Fibroblast of lung (primary cell): ENCODE measurements around the gene SPAG7.

ENCODE experiments used
- CTCF ChIP-seq, 2 donors: IDR thresholded peaks in 1 of 2; conservative IDR thresholded peaks in 1 of 2; 1 replicate in 1 of 2; 2 replicates in 1 of 2; pipeline ENCODE4 v1.5.1; 2011 to 2012; ENCODE audit warnings: low read length in 2 of 2, control low read depth in 1 of 2, inconsistent platforms in 1 of 2, low read depth in 1 of 2, mild to moderate bottlenecking in 1 of 2
- EZH2 ChIP-seq: IDR thresholded peaks from 2 replicates; pipeline ENCODE4 v1.5.1; 2012; ENCODE audit warnings: low read length, control low read depth, mild to moderate bottlenecking; ENCODE audit errors: missing control alignments

- TF ChIP-seq EZH2, result no peak
- TF ChIP-seq CTCF (conservative IDR thresholded peaks at IDR 0.05 in 1 of 2, IDR thresholded peaks at IDR 0.05 in 1 of 2; ENCODE audit: low read depth in 1 of 2, low read length in 2 of 2), result no peak
Measured at GRCh38 chr17:5002121-5002788, 34.6 kb upstream of the SPAG7 start.
